H9 (cell line): ENCODE measurements around the gene SH3GL2. TPM values are rescaled to one million over a fixed set of nuclear protein-coding genes. Genes with fewer than 3 reads are reported as not detected.

Source experiments
- DNase-seq: peaks from one replicate; pipeline ENCODE4 v3.0.0-alpha.2; 2017
- H2AFZ ChIP-seq: one replicate; pipeline ENCODE4 v1.6.1; 2013; ENCODE audit warnings: mild to moderate bottlenecking, low read length, control low read depth, moderate library complexity
- H2AK5ac ChIP-seq: 2 replicates; pipeline ENCODE4 v1.6.1; 2013; ENCODE audit warnings: low read length, control low read depth, mixed read lengths; ENCODE audit not compliant: insufficient read length
- H2BK120ac ChIP-seq: one replicate; pipeline ENCODE4 v1.6.1; 2013; ENCODE audit warnings: low read depth, mild to moderate bottlenecking, low read length, control low read depth, inconsistent platforms; ENCODE audit not compliant: poor library complexity, severe bottlenecking
- H2BK12ac ChIP-seq: 2 replicates; pipeline ENCODE4 v1.6.1; 2013; ENCODE audit warnings: low read length, control low read depth, mixed read lengths, low read depth; ENCODE audit not compliant: insufficient read length
- H2BK15ac ChIP-seq: 2 replicates; pipeline ENCODE4 v1.6.1; 2013; ENCODE audit warnings: low read depth, low read length, control low read depth
- H2BK20ac ChIP-seq: one replicate; pipeline ENCODE4 v1.6.1; 2013; ENCODE audit warnings: low read depth, mild to moderate bottlenecking, low read length, control low read depth, inconsistent platforms; ENCODE audit not compliant: poor library complexity, severe bottlenecking
- H2BK5ac ChIP-seq: 2 replicates; pipeline ENCODE4 v1.6.1; 2013; ENCODE audit warnings: low read length, control low read depth, mixed read lengths; ENCODE audit not compliant: insufficient read length
- H3K14ac ChIP-seq: 2 replicates; pipeline ENCODE4 v1.6.1; 2013; ENCODE audit warnings: low read length, control low read depth; ENCODE audit not compliant: insufficient read depth
- H3K18ac ChIP-seq: 2 replicates; pipeline ENCODE4 v1.6.1; 2013; ENCODE audit warnings: low read depth, mild to moderate bottlenecking, mixed read lengths, low read length, control low read depth; ENCODE audit not compliant: insufficient read length
- H3K23ac ChIP-seq: 2 replicates; pipeline ENCODE4 v1.6.1; 2013; ENCODE audit warnings: low read length, control low read depth, mixed read lengths, low read depth; ENCODE audit not compliant: insufficient read length
- H3K23me2 ChIP-seq: 2 replicates; pipeline ENCODE4 v1.6.1; 2013; ENCODE audit warnings: low read depth, mild to moderate bottlenecking, mixed read lengths, low read length, control low read depth; ENCODE audit not compliant: insufficient read length, poor library complexity, severe bottlenecking
- H3K27ac ChIP-seq: 2 replicates; pipeline ENCODE4 v1.5.1; 2013; ENCODE audit warnings: low read length, control low read depth, mixed read lengths, low read depth; ENCODE audit not compliant: insufficient read length
- H3K27me3 ChIP-seq: 2 replicates; pipeline ENCODE4 v1.6.1; 2013; ENCODE audit warnings: low read length, control low read depth, inconsistent platforms; ENCODE audit not compliant: insufficient read depth
- H3K4ac ChIP-seq: 2 replicates; pipeline ENCODE4 v1.6.1; 2013; ENCODE audit warnings: low read depth, mild to moderate bottlenecking, control low read depth, inconsistent platforms, low read length, moderate library complexity
- H3K4me1 ChIP-seq: 2 replicates; pipeline ENCODE4 v1.6.1; 2013; ENCODE audit warnings: low read length, control low read depth, inconsistent platforms; ENCODE audit not compliant: insufficient read depth
- H3K4me2 ChIP-seq: 2 replicates; pipeline ENCODE4 v1.6.1; 2013; ENCODE audit warnings: low read length, control low read depth, mixed read lengths; ENCODE audit not compliant: insufficient read length, insufficient read depth
- H3K56ac ChIP-seq: 2 replicates; pipeline ENCODE4 v1.6.1; 2013; ENCODE audit warnings: low read depth, mild to moderate bottlenecking, mixed read lengths, low read length, control low read depth; ENCODE audit not compliant: insufficient read length
- H3K79me1 ChIP-seq: 2 replicates; pipeline ENCODE4 v1.6.1; 2013; ENCODE audit warnings: low read depth, mild to moderate bottlenecking, moderate library complexity, low read length, control low read depth, inconsistent platforms; ENCODE audit not compliant: insufficient read depth, poor library complexity, severe bottlenecking
- H3K79me2 ChIP-seq: 2 replicates; pipeline ENCODE4 v1.6.1; 2013; ENCODE audit warnings: low read length, control low read depth, inconsistent platforms; ENCODE audit not compliant: insufficient read depth
- H3K9ac ChIP-seq: 2 replicates; pipeline ENCODE4 v1.6.1; 2013; ENCODE audit warnings: low read length, control low read depth, mixed read lengths; ENCODE audit not compliant: insufficient read length; ENCODE audit errors: extremely low read depth
- H3K9me3 ChIP-seq: one replicate; pipeline ENCODE4 v1.6.1; 2013; ENCODE audit warnings: low read depth, low read length, inconsistent platforms; ENCODE audit not compliant: control insufficient read depth
- H3T11ph ChIP-seq: one replicate; pipeline ENCODE4 v1.6.1; 2013; ENCODE audit warnings: mild to moderate bottlenecking, low read length, control low read depth, inconsistent platforms
- H4K20me1 ChIP-seq: one replicate; pipeline ENCODE4 v1.6.1; 2013; ENCODE audit not compliant: control insufficient read depth, insufficient read length, insufficient read depth
- H4K5ac ChIP-seq: 2 replicates; pipeline ENCODE4 v1.6.1; 2013; ENCODE audit warnings: low read depth, mild to moderate bottlenecking, mixed read lengths, low read length, control low read depth; ENCODE audit not compliant: insufficient read length
- H4K8ac ChIP-seq: replicated peaks from 2 replicates; pipeline ENCODE4 v1.6.1; 2013; ENCODE audit warnings: low read length, control low read depth, mixed read lengths, low read depth; ENCODE audit not compliant: insufficient read length
- H4K91ac ChIP-seq: 2 replicates; pipeline ENCODE4 v1.6.1; 2013; ENCODE audit warnings: low read depth, mild to moderate bottlenecking, moderate library complexity, mixed read lengths, low read length, control low read depth; ENCODE audit not compliant: insufficient read length
- H3K27ac Mint-ChIP-seq, 3 experiments: 2 replicates in 2 of 3; 3 replicates in 1 of 3; pipeline ENCODE4 v1.8.0; 2020 to 2021; ENCODE audit warnings: mixed read lengths in 3 of 3, mild to moderate bottlenecking in 1 of 3, moderate library complexity in 1 of 3
- H3K27me3 Mint-ChIP-seq: 2 replicates; pipeline ENCODE4 v1.8.0; 2021; ENCODE audit warnings: low read depth, mild to moderate bottlenecking, moderate library complexity, mixed read lengths
- H3K36me3 Mint-ChIP-seq, 3 experiments: 2 replicates in 2 of 3; 3 replicates in 1 of 3; pipeline ENCODE4 v1.8.0; 2020 to 2021; ENCODE audit warnings: low read depth in 3 of 3, mixed read lengths in 3 of 3; ENCODE audit not compliant: insufficient read depth in 1 of 3
- H3K4me1 Mint-ChIP-seq, 2 experiments: 2 replicates each; pipeline ENCODE4 v1.8.0; 2020; ENCODE audit warnings: mixed read lengths in 2 of 2
- H3K4me3 Mint-ChIP-seq, 2 experiments: 2 replicates in 1 of 2; 3 replicates in 1 of 2; pipeline ENCODE4 v1.8.0; 2020 to 2021; ENCODE audit warnings: mild to moderate bottlenecking in 2 of 2, mixed read lengths in 2 of 2, moderate library complexity in 1 of 2
- H3K9me3 Mint-ChIP-seq, 2 experiments: 2 replicates in 1 of 2; 3 replicates in 1 of 2; pipeline ENCODE4 v1.8.0; 2020; ENCODE audit warnings: mild to moderate bottlenecking in 2 of 2, mixed read lengths in 2 of 2, moderate library complexity in 1 of 2
- WGBS: extraction: QIAGEN DNeasy Blood & Tissue Kit; methylation state at CpG from one replicate; pipeline ENCODE4 v1.1.7; 2013; ENCODE audit warnings: missing lambda C conversion rate, low lambda C conversion rate, mixed read lengths; ENCODE audit not compliant: insufficient read length; ENCODE audit errors: extremely low coverage; 5-methylcytosine and 5-hydroxymethylcytosine counted together
- total RNA-seq: library from RNA; stranded (reverse); gene quantifications from 2 replicates; pipeline ENCODE4 v1.2.1, GENCODE V29; 2021
- TF ChIP-seq, protein P1 (sequence below): fragments of 200-600 bp; sonication (generic); conservative IDR thresholded peaks from 3 replicates; pipeline ENCODE4 v1.8.0; 2021; ENCODE audit warnings: antibody characterized with exemption, mild to moderate bottlenecking

SH3GL2 gene
- total RNA-seq, 1 experiment from 2014 or later = 6.5 TPM

DNA sequence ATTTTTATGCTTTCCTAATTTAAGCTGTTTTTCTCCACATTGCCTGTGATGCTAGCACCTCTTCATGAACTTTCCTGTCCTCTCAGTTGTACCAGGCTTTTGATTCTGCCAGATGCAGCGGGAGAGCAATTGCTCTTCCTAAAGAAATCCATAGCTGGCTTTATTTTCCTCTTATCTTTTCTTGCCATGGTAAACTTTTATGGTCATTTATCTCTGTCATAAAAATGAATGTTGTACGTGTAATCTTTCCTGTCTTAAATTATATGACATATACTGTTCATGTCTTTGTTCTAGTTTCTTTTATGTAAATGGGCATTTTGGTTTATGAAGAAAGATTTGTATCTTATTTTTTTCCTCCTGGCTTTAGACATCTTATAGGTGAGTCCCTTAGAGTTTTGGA lies 127.5 kb downstream of the SH3GL2 start:
- Histone ChIP-seq H2BK5ac (no peak overlapping the region), H2BK20ac (no peak overlapping the region), H3K18ac (no peak overlapping the region), H3K4me2 (no peak overlapping the region), H3T11ph (no peak overlapping the region), H3K23me2 (no peaks in the 10 kb centered on the region), H3K14ac (no peak overlapping the region), H3K79me1 (no peaks in the 10 kb centered on the region), H3K56ac (no peak overlapping the region), H3K27ac (no peak overlapping the region), H2BK120ac (no peak overlapping the region), H2BK12ac (no peak overlapping the region), H4K20me1 (no peaks in the 10 kb centered on the region), H4K5ac (no peak overlapping the region), H4K91ac (no peak overlapping the region), H2AK5ac (no peak overlapping the region), H3K4ac (no peak overlapping the region), H3K4me1 (no peaks in the 10 kb centered on the region), H3K79me2 (no peaks in the 10 kb centered on the region), H2AFZ (no peak overlapping the region), H3K27me3 (no peaks in the 10 kb centered on the region), H2BK15ac (no peak overlapping the region), H4K8ac (no peak overlapping the region), H3K9ac (no peak overlapping the region), H3K9me3 (no peaks in the 10 kb centered on the region), H3K23ac (no peak overlapping the region)
- Mint-ChIP-seq H3K4me3 (no peak overlapping the region), H3K9me3 (no peaks in the 10 kb centered on the region), H3K27me3 (no peaks in the 10 kb centered on the region), H3K27ac (no peak overlapping the region), H3K4me1 (no peaks in the 10 kb centered on the region), H3K36me3 (no peaks in the 10 kb centered on the region)
- DNase-seq = no peak
- TF ChIP-seq, protein P1, sequence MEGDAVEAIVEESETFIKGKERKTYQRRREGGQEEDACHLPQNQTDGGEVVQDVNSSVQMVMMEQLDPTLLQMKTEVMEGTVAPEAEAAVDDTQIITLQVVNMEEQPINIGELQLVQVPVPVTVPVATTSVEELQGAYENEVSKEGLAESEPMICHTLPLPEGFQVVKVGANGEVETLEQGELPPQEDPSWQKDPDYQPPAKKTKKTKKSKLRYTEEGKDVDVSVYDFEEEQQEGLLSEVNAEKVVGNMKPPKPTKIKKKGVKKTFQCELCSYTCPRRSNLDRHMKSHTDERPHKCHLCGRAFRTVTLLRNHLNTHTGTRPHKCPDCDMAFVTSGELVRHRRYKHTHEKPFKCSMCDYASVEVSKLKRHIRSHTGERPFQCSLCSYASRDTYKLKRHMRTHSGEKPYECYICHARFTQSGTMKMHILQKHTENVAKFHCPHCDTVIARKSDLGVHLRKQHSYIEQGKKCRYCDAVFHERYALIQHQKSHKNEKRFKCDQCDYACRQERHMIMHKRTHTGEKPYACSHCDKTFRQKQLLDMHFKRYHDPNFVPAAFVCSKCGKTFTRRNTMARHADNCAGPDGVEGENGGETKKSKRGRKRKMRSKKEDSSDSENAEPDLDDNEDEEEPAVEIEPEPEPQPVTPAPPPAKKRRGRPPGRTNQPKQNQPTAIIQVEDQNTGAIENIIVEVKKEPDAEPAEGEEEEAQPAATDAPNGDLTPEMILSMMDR = no peak
- WGBS = no CpG with 5 or more reads among the region's 2 CpGs
